Stimulated activated CD8-positive, alpha-beta memory T cell treated with anti-CD3 and anti-CD28 coated beads, Interleukin-4, amount 100 ng/mL, for 4 hours (primary cell): ENCODE results near the gene MAPK1.
"Not testable (repeated sequence)": the region's sequence is repeated elsewhere in the genome, so short reads cannot be mapped to it uniquely, and the experiment has no call there.

Experiments
- DNase-seq, 2 donors: peaks; one replicate each; pipeline ENCODE4 v3.0.0-alpha.2; 2020; ENCODE audit warnings: low read depth in 2 of 2, low spot score in 1 of 2

Gene MAPK1

DNA sequence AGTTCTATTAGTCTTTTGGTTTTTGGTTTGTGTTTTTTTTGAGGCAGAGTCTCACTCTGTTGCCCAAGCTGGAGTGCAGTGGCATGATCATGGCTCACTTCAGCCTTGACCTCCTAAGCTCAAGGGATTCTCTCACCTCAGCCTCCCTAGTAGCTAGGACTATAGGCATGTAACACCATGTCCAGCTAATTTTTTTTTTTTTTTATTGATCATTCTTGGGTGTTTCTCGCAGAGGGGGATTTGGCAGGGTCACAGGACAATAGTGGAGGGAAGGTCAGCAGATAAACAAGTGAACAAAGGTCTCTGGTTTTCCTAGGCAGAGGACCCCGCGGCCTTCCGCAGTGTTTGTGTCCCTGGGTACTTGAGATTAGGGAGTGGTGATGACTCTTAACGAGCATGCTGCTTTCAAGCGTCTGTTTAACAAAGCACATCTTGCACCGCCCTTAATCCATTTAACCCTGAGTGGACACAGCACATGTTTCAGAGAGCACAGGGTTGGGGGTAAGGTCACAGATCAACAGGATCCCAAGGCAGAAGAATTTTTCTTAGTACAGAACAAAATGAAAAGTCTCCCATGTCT lies 15.4 kb upstream of the MAPK1 start:
- DNase-seq = not testable (repeated sequence)

GRCh38 chr22:21881841-21882753 lies 14.7 kb upstream of the MAPK1 start:
- DNase-seq = no peak

DNA sequence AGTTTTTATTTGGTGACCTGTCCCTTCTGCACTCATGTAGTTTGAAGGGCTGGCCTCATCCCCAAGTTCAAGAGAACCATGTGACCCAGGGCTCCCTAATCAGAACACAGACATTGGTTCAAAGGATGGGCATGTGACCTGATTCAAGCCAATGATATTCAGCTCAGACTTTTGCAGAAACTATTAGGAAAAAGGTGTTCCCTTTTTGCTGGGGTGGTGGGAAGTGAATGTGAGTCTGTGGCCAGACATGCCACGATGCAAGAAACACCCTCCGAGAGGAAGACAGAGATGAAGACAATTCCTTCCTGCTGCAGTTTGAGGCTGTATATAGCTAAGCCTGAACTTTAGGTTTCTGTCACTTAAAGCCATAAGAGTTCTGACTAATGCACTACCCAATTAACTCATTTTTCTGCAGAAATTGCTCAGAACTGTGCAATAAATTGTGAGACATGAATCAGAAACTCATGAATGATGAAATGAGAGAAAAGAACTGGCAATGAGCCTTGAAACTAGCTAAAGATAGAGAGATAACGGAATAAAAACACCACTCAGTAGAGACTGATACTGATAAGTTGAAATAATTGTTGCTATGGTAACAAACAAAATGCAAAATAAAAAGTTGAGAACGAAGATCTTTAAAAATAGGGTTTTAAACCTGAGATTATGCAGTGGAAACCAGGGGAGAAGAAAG lies 9.2 kb upstream of the MAPK1 start:
- no peak for DNase-seq

DNA sequence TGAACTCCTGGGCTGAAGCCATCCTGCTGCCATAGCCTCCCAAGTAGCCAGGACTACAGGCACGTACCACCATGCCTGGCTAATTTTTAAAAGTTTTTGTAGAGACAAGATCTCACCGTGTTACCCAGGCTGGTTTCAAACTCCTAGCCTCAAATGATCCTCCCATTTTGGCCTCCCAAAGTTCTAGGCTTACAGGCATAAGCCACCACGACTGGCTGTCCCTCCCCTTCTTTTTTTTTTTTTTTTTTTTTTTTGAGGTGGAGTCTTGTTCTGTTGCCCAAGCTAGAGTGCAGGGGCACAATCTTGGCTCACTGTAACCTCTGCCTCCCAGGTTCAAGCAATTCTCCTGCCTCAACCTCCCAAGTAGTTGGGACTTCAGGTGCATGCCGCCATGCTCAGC lies 7.5 kb upstream of the MAPK1 start:
- DNase-seq = not testable (repeated sequence)

GRCh38 chr22:21873619-21874018 lies 6.2 kb upstream of the MAPK1 start:
- DNase-seq = no peak

- DNase-seq = not testable (repeated sequence)
These were observed 5.3 kb upstream of the MAPK1 start for GRCh38 chr22:21872741-21873140.

GRCh38 chr22:21868651-21869050 lies 1.2 kb upstream of the MAPK1 start:
- DNase-seq = no peak

- no peak for DNase-seq
These were observed 465 bp downstream of the MAPK1 start for GRCh38 chr22:21866833-21867527.

DNA sequence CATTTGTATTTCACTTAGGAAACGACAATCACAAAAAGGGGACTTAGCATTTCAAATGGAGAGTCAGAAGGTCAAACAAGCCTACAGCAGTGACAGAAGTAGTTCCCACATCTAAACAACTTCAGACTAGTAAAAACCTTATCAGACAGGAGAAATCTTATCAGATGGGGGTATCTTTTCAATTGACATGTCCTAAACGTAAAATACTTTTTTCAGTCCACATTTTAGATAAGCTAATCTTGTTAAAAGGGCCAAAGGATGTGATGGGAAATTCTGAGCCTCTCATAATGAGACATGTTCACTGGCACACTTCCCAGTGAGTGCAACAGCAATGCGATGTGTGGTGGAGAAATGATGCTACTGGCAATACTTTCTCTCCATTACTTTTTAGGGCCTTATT lies 2.4 kb downstream of the MAPK1 start:
- DNase-seq = no peak

- no peak for DNase-seq
These were observed 4.8 kb downstream of the MAPK1 start for GRCh38 chr22:21862386-21863245.

GRCh38 chr22:21861851-21862250 lies 5.6 kb downstream of the MAPK1 start:
- DNase-seq = no peak

DNA sequence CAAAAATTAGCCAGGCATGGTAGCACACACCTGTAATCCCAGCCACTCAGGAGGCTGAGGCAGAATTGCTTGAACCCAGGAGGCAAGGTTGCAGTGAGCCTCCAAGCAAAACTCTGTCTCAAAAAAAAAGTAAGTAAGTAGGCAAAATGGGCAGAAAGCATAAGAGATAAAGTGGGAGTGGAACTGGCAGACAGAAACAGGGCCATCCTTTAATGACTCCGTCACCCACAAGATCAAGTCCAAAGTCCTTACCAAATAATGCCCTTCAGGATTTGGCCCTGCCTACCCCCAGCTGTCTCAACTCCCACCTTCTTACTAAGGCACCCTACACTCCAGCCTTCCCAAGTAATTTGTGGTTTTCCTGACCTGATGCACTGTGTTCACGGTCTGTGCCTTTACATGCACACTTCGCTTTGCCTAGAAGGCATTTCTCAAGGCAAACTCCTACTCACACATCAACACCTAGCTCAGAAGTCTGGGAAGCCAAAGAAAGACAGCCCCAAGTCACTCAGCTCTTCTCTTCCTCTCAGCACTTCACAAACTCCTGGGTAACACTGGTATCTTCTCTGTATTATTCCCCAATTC lies 6.1 kb downstream of the MAPK1 start:
- no peak for DNase-seq

DNA sequence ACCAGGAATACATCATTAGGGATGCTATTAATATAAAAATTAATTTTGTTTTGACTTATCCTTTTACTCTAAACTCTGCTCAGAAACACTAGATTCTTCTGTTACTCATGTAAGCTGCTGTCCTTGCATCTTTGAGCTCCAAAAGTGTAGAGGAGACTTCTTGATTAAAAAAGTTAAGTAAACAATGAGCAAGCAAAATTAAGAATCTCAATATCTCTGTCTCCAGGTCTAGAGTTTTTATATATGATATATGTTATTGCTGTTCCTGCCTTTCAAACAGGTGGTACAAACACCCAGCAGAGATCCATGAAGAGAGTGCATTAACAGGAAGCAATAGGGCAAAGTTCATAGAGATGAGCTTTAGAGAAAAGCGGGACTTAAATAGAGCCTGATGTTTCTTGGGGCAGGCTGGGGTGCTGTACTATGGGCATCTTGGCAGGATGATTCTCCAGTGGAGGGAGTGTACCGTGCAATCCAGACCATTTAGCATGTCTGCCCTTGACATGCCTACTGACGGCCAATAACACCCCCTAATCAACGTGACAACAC lies 6.9 kb downstream of the MAPK1 start:
- no peak for DNase-seq

DNA sequence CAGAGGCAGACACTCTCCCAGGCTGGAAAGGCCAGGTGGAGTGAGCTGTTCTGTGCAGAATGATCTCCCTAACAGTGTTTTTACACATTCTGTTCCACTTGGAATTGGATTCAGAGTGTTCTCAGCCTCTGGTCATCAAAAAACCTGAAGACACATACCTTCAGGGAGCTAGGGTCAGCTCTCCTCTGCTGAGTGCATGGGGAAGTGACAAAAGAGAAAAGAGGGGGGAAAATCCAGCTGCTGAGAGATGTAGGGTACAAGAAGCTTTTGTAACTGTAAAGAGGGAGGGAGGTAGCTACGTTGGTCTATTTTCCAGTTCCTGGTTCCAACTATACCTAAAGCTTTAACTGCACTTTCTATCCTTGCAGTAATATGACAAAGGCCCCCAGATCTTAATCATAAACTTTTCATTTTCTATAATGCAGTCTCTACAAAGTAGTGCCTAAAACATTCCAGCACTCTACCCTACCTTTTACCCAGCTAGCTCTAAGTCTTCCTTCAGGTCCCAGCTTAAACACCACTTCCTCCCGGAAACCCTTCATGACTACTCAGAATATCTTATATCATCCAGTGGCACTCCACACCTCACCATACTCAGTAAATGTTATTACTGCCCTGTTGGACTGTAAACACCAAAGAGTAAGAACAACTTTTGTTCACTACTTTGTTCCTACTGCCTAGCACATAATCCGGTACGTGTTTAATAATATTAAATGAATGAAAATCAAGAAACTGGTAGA lies 9.2 kb downstream of the MAPK1 start:
- DNase-seq = no peak

- DNase-seq = no peak
These were observed 9.9 kb downstream of the MAPK1 start for GRCh38 chr22:21857481-21857914.

GRCh38 chr22:21856868-21857267 lies 10.6 kb downstream of the MAPK1 start:
- no peak for DNase-seq

DNA sequence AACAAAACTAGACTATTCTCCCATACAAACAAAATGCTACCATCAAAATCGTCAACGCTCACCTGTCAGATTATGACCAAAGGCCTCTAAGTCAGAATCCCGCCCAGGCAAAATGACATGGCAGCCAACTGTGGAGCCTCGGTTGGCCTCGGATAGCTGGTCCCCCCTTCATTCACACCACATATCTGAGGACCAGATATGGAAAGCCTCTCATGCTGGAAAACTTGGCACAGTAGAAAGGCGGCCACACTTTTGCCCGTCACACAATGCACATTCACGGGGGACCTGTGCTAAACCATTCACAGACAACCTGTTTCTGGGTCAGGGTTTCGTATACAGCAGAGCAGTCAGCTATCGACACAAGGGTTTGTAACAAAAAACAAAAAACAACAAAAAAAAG lies 11.2 kb downstream of the MAPK1 start:
- no peak for DNase-seq

DNA sequence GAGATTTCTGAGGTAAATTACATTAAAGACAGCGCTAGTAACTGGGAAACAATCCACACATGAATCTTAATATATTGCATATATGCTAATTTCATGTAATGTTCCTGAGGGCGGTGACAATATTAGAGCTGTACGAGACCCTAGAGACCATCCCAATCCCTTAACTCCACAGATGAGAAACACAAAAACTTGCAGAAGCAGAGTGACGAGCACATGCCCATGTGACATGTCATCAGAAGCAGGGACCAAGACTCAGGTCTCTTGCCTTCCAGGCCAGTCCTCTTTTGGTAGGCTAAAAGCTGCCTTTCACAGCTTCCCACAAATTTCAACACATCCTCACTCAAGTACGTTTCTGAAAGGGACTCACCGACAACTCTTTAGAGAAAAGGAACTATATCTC lies 11.8 kb downstream of the MAPK1 start:
- DNase-seq = no peak

- DNase-seq = no peak
These were observed 16.8 kb downstream of the MAPK1 start for GRCh38 chr22:21850660-21851059.
